Measurements from ENCODE around the gene KCNAB1.

Gene KCNAB1

DNA sequence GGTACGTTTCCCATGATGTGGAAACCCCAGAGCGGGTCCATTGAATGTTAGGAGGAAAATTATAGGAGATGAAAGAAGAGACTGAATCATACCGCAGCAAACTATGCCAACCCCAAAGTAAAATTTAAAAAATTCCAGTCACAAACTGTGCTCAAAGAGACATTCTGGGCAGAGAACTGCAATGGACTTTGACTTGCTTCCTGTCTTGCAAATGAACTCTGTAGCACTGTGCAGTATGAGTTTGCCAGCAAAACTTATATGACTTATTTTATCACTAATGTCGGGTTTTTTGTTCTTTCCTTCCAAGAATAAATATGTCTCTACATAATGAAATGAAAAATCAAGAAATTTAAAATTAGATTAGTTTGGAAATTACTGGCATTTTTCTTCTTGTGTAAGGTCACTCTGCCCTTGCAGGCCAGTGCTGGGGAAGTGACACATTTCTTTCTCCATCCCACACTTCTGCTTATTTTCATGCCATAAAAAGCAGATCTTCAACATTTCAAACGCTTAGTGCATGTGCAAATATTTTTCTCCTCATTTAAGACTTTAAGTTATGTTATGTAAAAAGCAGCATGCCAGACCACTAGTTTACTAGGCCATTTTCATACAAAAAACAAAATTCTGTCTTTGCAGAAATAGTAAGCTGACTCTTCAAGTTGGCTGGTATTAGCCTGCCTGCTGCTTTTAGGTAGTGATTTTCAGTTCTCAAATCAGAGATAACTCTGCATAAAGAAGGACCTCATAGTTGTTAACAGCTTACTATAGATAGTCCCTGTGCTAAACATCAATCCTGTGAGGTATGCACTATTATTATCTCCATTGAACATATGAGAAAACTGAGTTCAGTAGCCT lies 466.8 kb downstream of the KCNAB1 start:
- in situ Hi-C loops (cut with MboI; ENCODE audit: low sequenced_read_pairs) = no loop called here

GRCh38 chr3:156587760-156588069 lies 467.3 kb downstream of the KCNAB1 start:
- in situ Hi-C loops (cut with MboI; ENCODE audit: low sequenced_read_pairs) = no loop called here

Measured in hTERT RPE-1 (cell line).